Breast epithelium (tissue), 3 donors: Measurements from ENCODE around the gene EGFLAM.

ENCODE experiments used
- CTCF ChIP-seq, 3 donors: fragments of 450-650 bp; IDR thresholded peaks; one replicate each; pipeline ENCODE4 v1.5.1; 2016 to 2017; ENCODE audit warnings: antibody characterized with exemption in 3 of 3, mild to moderate bottlenecking in 3 of 3, moderate library complexity in 3 of 3
- POLR2AphosphoS5 ChIP-seq, 3 donors: sonication (generic); formaldehyde crosslinking; IDR thresholded peaks; one replicate each; pipeline ENCODE4 v1.6.1; 2017; ENCODE audit warnings: antibody characterized with exemption in 3 of 3

- no peak for TF ChIP-seq CTCF (IDR thresholded peaks at IDR 0.05)
- no peak for TF ChIP-seq POLR2AphosphoS5 (IDR thresholded peaks at IDR 0.05)
Measured at GRCh38 chr5:38369692-38370091, 111.3 kb downstream of the EGFLAM start.
